Aorta (tissue), 5 donors: Measurements from ENCODE around the gene ARHGAP4. TPM values are rescaled to one million over a fixed set of nuclear protein-coding genes. Genes with fewer than 3 reads are reported as not detected.

Experiments used
- ATAC-seq: fragments of 200-7000 bp; cut with Tn5 transposase; one replicate; pipeline ENCODE4 v1.9.1; 2022; ENCODE audit warnings: moderate library complexity; ENCODE audit not compliant: low FRiP score
- DNase-seq, 2 donors: peaks; one replicate each; pipeline ENCODE4 v3.0.0-alpha.2; 2020
- H3K27ac ChIP-seq, 2 donors: one replicate each; pipeline ENCODE4 v1.5.1; 2013; ENCODE audit warnings: low read length in 2 of 2, mild to moderate bottlenecking in 2 of 2, moderate library complexity in 2 of 2, control low read depth in 1 of 2, inconsistent platforms in 1 of 2, low read depth in 1 of 2
- H3K27me3 ChIP-seq, 2 donors: one replicate each; pipeline ENCODE4 v1.6.1; 2013; ENCODE audit warnings: control low read depth in 1 of 2, low read length in 1 of 2, mild to moderate bottlenecking in 1 of 2, moderate library complexity in 1 of 2; ENCODE audit not compliant: insufficient read depth in 2 of 2, control insufficient read depth in 1 of 2
- H3K36me3 ChIP-seq, 2 donors: one replicate each; pipeline ENCODE4 v1.6.1; 2013; ENCODE audit warnings: control low read depth in 1 of 2, low read length in 1 of 2, mild to moderate bottlenecking in 1 of 2; ENCODE audit not compliant: insufficient read depth in 2 of 2, control insufficient read depth in 1 of 2
- H3K4me1 ChIP-seq, 2 donors: one replicate each; pipeline ENCODE4 v1.6.1; 2013; ENCODE audit warnings: low read length in 2 of 2, control low read depth in 1 of 2, mild to moderate bottlenecking in 1 of 2, moderate library complexity in 1 of 2; ENCODE audit not compliant: insufficient read depth in 2 of 2, control insufficient read depth in 1 of 2
- H3K4me3 ChIP-seq, 2 donors: one replicate each; pipeline ENCODE4 v1.5.1; 2013; ENCODE audit warnings: low read length in 2 of 2, control low read depth in 1 of 2, mild to moderate bottlenecking in 1 of 2
- H3K9me3 ChIP-seq: one replicate; pipeline ENCODE4 v1.6.1; 2013; ENCODE audit warnings: mild to moderate bottlenecking, low read length; ENCODE audit not compliant: control insufficient read depth
- WGBS, 2 donors: extraction: QIAGEN DNeasy Blood & Tissue Kit; methylation state at CpG; one replicate each; pipeline ENCODE4 v1.1.7; 2013; 5-methylcytosine and 5-hydroxymethylcytosine counted together
- intact Hi-C, 2 donors: fragments of 100-400 bp; cut with DNase I; formaldehyde crosslinking; loops; one replicate each; pipeline versions ENCODE4 v1.14.2 to v1.15.0; 2022
- polyA plus RNA-seq, 2 donors: library from polyadenylated mRNA; stranded (reverse); fragments of 200-250 nt; gene quantifications; one replicate each; pipeline ENCODE4 v1.2.3, GENCODE V29; 2013
- total RNA-seq, 2 donors: library from RNA; stranded (reverse); fragmentation: NEBNext Ultra II Directional; extraction: Animal tissue kit (Norgen Biotek cat#: 25700); gene quantifications; one replicate each; pipeline ENCODE4 v1.2.1, GENCODE V29; 2021
- donor health status: healthy with polysubstance abuse.
- donor health status: Bipolar disorder and iron deficiency.
- donor health status: DM: no; HTN: no; CAD: no.
- donor health status: DM: no; HTN: no; CAD: no.
- donor health status: DM: yes; HTN: yes; CAD: no.

ARHGAP4 gene
- total and polyA plus RNA-seq, 4 donors = 13.5 to 81.3 (median 34.0) TPM

- H3K36me3 ChIP-seq = peaks cover 0 to 4% of the 10 kb centered on the region in 2 donors
- intact Hi-C loops = loop anchor here in 1 of 2 donors (10.0 kb wide), 1 partner anchor 1002 kb away; no protein-coding TSS in a partner anchor
Observed at GRCh38 chrX:153957224-153957623, 31.2 kb upstream of the ARHGAP4 start.

GRCh38 chrX:153956044-153956907 is 30.2 kb upstream of the ARHGAP4 start:
- Histone ChIP-seq H3K36me3 (peaks cover 0 to 4% of the 10 kb centered on the region in 2 donors), H3K27me3 (no peaks in the 10 kb centered on the region), H3K27ac (no peak overlapping the region), H3K4me3 (no peak overlapping the region), H3K9me3 (no peaks in the 10 kb centered on the region), H3K4me1 (no peaks in the 10 kb centered on the region)
- 86 to 91% methylated on average over 33 to 35 of the region's 35 CpGs for WGBS, 2 donors
- DNase-seq (no peak), ATAC-seq (no peak)
- intact Hi-C loops = loop anchor here in 1 of 2 donors (10.0 kb wide), 1 partner anchor 1001 kb away; no protein-coding TSS in a partner anchor

More at GRCh38 chrX:153957224-153957623, 31.2 kb upstream of the ARHGAP4 start:
- no peaks in the 10 kb centered on the region for H3K27me3 ChIP-seq
- 84 to 92% methylated on average over 17 of the region's 17 CpGs for WGBS, 2 donors
- DNase-seq = no peak
- H3K4me3 ChIP-seq = no peak overlapping the region
- no peaks in the 10 kb centered on the region for H3K4me1 ChIP-seq
- H3K27ac ChIP-seq = no peak overlapping the region
- no peaks in the 10 kb centered on the region for H3K9me3 ChIP-seq
- no peak for ATAC-seq

- DNase-seq = no peak
- Histone ChIP-seq H3K9me3 (no peaks in the 10 kb centered on the region), H3K4me1 (no peaks in the 10 kb centered on the region), H3K27ac (no peak overlapping the region), H3K4me3 (no peak overlapping the region), H3K36me3 (peaks cover 0 to 4% of the 10 kb centered on the region in 2 donors), H3K27me3 (no peaks in the 10 kb centered on the region)
- 76 to 84% methylated on average over 12 of the region's 12 CpGs for WGBS, 2 donors
- ATAC-seq = no peak
- intact Hi-C loops = loop anchor here in 1 of 2 donors (10.0 kb wide), 1 partner anchor 1000 kb away; no protein-coding TSS in a partner anchor
Observed at GRCh38 chrX:153955228-153955732, 29.2 kb upstream of the ARHGAP4 start.

- no peaks in the 10 kb centered on the region for H3K4me1 ChIP-seq
- H3K4me3 ChIP-seq = no peak overlapping the region
- no peaks in the 10 kb centered on the region for H3K9me3 ChIP-seq
- DNase-seq = no peak
- peaks cover 0 to 4% of the 10 kb centered on the region in 2 donors for H3K36me3 ChIP-seq
- H3K27me3 ChIP-seq = no peaks in the 10 kb centered on the region
- intact Hi-C loops = loop anchor here (5.0 to 10.0 kb wide), 3 partner anchors 192 to 1000 kb away; partner anchors contain the start of gene PLXNB3 (in 1 of the 2)
- WGBS, 2 donors = 93 to 96% methylated on average over 44 of the region's 44 CpGs
- ATAC-seq = no peak
- H3K27ac ChIP-seq = no peak overlapping the region
Observed at GRCh38 chrX:153954558-153955227, 28.6 kb upstream of the ARHGAP4 start.

GRCh38 chrX:153953892-153954557 is 28.0 kb upstream of the ARHGAP4 start:
- ATAC-seq = no peak
- H3K27me3 ChIP-seq = no peaks in the 10 kb centered on the region
- DNase-seq = no peak
- H3K4me1 ChIP-seq = no peaks in the 10 kb centered on the region
- H3K36me3 ChIP-seq = peaks cover 0 to 4% of the 10 kb centered on the region in 2 donors
- intact Hi-C loops = loop anchor here (2.0 to 10.0 kb wide), 4 partner anchors 189 to 999 kb away; partner anchors contain the start of gene PLXNB3 (in 2 of the 2)
- H3K9me3 ChIP-seq = no peaks in the 10 kb centered on the region
- 69 to 73% methylated on average over 31 to 33 of the region's 33 CpGs for WGBS, 2 donors
- H3K27ac ChIP-seq = peak overlapping the region in 1 of 2 donors; percentile 19
- H3K4me3 ChIP-seq = no peak overlapping the region

GRCh38 chrX:153953342-153953830 is 27.3 kb upstream of the ARHGAP4 start:
- intact Hi-C loops = loop anchor here (2.0 to 10.0 kb wide), 4 partner anchors 189 to 999 kb away; partner anchors contain the start of gene PLXNB3 (in 2 of the 2)
- DNase-seq = peak; percentile 84 to 93
- ATAC-seq = peak; percentile 89
- H3K27me3 ChIP-seq = no peaks in the 10 kb centered on the region
- peak overlapping the region in 1 of 2 donors; percentile 19 for H3K27ac ChIP-seq
- H3K36me3 ChIP-seq = peaks cover 0 to under 1% of the 10 kb centered on the region in 2 donors
- H3K9me3 ChIP-seq = no peaks in the 10 kb centered on the region
- 11 to 27% methylated on average over 33 of the region's 33 CpGs for WGBS, 2 donors
- no peak overlapping the region for H3K4me3 ChIP-seq
- no peaks in the 10 kb centered on the region for H3K4me1 ChIP-seq

- Histone ChIP-seq H3K36me3 (no peaks in the 10 kb centered on the region), H3K27me3 (no peaks in the 10 kb centered on the region), H3K4me1 (no peaks in the 10 kb centered on the region), H3K27ac (peak overlapping the region in 1 of 2 donors; percentile 9), H3K9me3 (no peaks in the 10 kb centered on the region), H3K4me3 (no peak overlapping the region)
- WGBS, 2 donors = 81 to 86% methylated on average over 32 of the region's 32 CpGs
- DNase-seq = no peak
- no peak for ATAC-seq
- intact Hi-C loops = loop anchor here (2.0 to 10.0 kb wide), 4 partner anchors 188 to 998 kb away; partner anchors contain the start of gene PLXNB3 (in 2 of the 2)
Observed at GRCh38 chrX:153952373-153953026, 26.4 kb upstream of the ARHGAP4 start.
